GM23338 (cell line): Measurements from ENCODE around the gene PNMA1. TPM values are rescaled to one million over a fixed set of nuclear protein-coding genes. Genes with fewer than 3 reads are reported as not detected.

Experiments used
- ATAC-seq: fragments of 200-7000 bp; cut with Tn5 transposase; 3 replicates; pipeline ENCODE4 v1.9.1; 2020
- DNase-seq: peaks from one replicate; pipeline ENCODE4 v3.0.0-alpha.2; 2015; ENCODE audit warnings: low spot score
- H2AFZ ChIP-seq: fragments of 200-600 bp; sonication (generic); 2 replicates; pipeline ENCODE4 v1.8.0; 2016; ENCODE audit warnings: antibody characterized with exemption, mild to moderate bottlenecking, moderate library complexity
- H3F3A ChIP-seq: fragments of 200-600 bp; sonication (generic); replicated peaks from 2 replicates; pipeline ENCODE4 v1.8.0; 2017; ENCODE audit warnings: antibody characterized with exemption, mixed run types, low read depth
- H3K27ac ChIP-seq: fragments of 200-600 bp; sonication (generic); 2 replicates; pipeline ENCODE4 v1.6.1; 2016; ENCODE audit warnings: low read depth
- H3K27me3 ChIP-seq: fragments of 200-600 bp; sonication (generic); 2 replicates; pipeline ENCODE4 v1.8.0; 2016; ENCODE audit warnings: mild to moderate bottlenecking, mixed run types, moderate library complexity; ENCODE audit not compliant: insufficient read depth
- H3K36me3 ChIP-seq: fragments of 200-600 bp; sonication (generic); 2 replicates; pipeline ENCODE4 v1.8.0; 2016; ENCODE audit warnings: mild to moderate bottlenecking; ENCODE audit not compliant: insufficient read depth
- H3K4me1 ChIP-seq: fragments of 200-600 bp; sonication (generic); 2 replicates; pipeline ENCODE4 v1.8.0; 2016; ENCODE audit warnings: mild to moderate bottlenecking, moderate library complexity; ENCODE audit not compliant: insufficient read depth
- H3K4me2 ChIP-seq: fragments of 200-600 bp; sonication (generic); 2 replicates; pipeline ENCODE4 v1.7.1; 2017; ENCODE audit warnings: mixed run types
- H3K4me3 ChIP-seq: fragments of 200-600 bp; sonication (generic); 2 replicates; pipeline ENCODE4 v1.6.1; 2016; ENCODE audit warnings: mixed run types
- H3K79me2 ChIP-seq: fragments of 200-600 bp; sonication (generic); replicated peaks from 2 replicates; pipeline ENCODE4 v1.8.0; 2017; ENCODE audit warnings: mild to moderate bottlenecking; ENCODE audit not compliant: insufficient read depth
- H3K9me2 ChIP-seq: fragments of 200-600 bp; sonication (generic); 2 replicates; pipeline ENCODE4 v1.8.0; 2017; ENCODE audit not compliant: insufficient read depth
- H4K20me1 ChIP-seq: fragments of 200-600 bp; sonication (generic); replicated peaks from 2 replicates; pipeline ENCODE4 v1.8.0; 2017; ENCODE audit warnings: mild to moderate bottlenecking; ENCODE audit not compliant: insufficient read depth
- H3K27ac Mint-ChIP-seq: 2 replicates; pipeline ENCODE4 v1.8.0; 2020; ENCODE audit warnings: inconsistent platforms, mild to moderate bottlenecking, moderate library complexity, mixed read lengths
- H3K27me3 Mint-ChIP-seq: 3 replicates; pipeline ENCODE4 v1.8.0; 2022; ENCODE audit warnings: low read depth, mild to moderate bottlenecking, moderate library complexity, mixed read lengths, inconsistent platforms; ENCODE audit not compliant: insufficient read depth, poor library complexity
- H3K36me3 Mint-ChIP-seq: 3 replicates; pipeline ENCODE4 v1.8.0; 2021; ENCODE audit warnings: low read depth, mild to moderate bottlenecking, inconsistent platforms, moderate library complexity, mixed read lengths
- H3K4me1 Mint-ChIP-seq: 3 replicates; pipeline ENCODE4 v1.8.0; 2020; ENCODE audit warnings: mild to moderate bottlenecking, inconsistent platforms, mixed read lengths
- H3K4me3 Mint-ChIP-seq: 3 replicates; pipeline ENCODE4 v1.8.0; 2021; ENCODE audit warnings: moderate library complexity, mild to moderate bottlenecking, inconsistent platforms, mixed read lengths
- H3K9me3 Mint-ChIP-seq: 3 replicates; pipeline ENCODE4 v1.8.0; 2020; ENCODE audit warnings: moderate library complexity, mild to moderate bottlenecking, inconsistent platforms, mixed read lengths
- CREB1 ChIP-seq: fragments of 250-450 bp; sonication (Bioruptor Pico); IDR thresholded peaks from 2 replicates; pipeline ENCODE4 v1.5.0; 2020; ENCODE audit warnings: low read depth, mild to moderate bottlenecking, moderate library complexity
- CTCF ChIP-seq, 2 experiments: fragments of 200-600 bp in 1 of 2; sonication (generic) in 1 of 2; conservative IDR thresholded peaks; 2 replicates each; pipeline versions ENCODE4 v1.5.1 to v1.6.1; 2016 to 2017; ENCODE audit warnings: antibody characterized with exemption in 2 of 2, low read depth in 2 of 2, mild to moderate bottlenecking in 2 of 2, moderate library complexity in 1 of 2
- EZH2phosphoT487 ChIP-seq: fragments of 200-600 bp; sonication (generic); IDR thresholded peaks from one replicate; pipeline ENCODE4 v1.8.1; 2018; ENCODE audit warnings: antibody characterized with exemption; ENCODE audit not compliant: unreplicated experiment
- JUNB ChIP-seq: IDR thresholded peaks from one replicate; pipeline ENCODE4 v1.6.1; 2016; ENCODE audit warnings: antibody characterized with exemption; ENCODE audit not compliant: unreplicated experiment
- NANOG ChIP-seq: IDR thresholded peaks from 2 replicates; pipeline ENCODE4 v1.6.1; 2016; ENCODE audit warnings: antibody characterized with exemption, borderline replicate concordance
- POLR2AphosphoS5 ChIP-seq: IDR thresholded peaks from 2 replicates; pipeline ENCODE4 v1.6.1; 2016; ENCODE audit warnings: antibody characterized with exemption, low read depth
- STAT1 ChIP-seq: IDR thresholded peaks from one replicate; pipeline ENCODE4 v1.6.1; 2016; ENCODE audit warnings: antibody characterized with exemption; ENCODE audit not compliant: unreplicated experiment
- ZNF114 ChIP-seq: fragments of 250-450 bp; sonication (Bioruptor Pico); IDR thresholded peaks from 2 replicates; pipeline ENCODE4 v1.5.0; 2020; ENCODE audit warnings: mild to moderate bottlenecking, moderate library complexity
- ZNF331 ChIP-seq: fragments of 250-450 bp; sonication (Bioruptor Pico); IDR thresholded peaks from 2 replicates; pipeline ENCODE4 v1.5.0; 2020; ENCODE audit warnings: low read depth, mild to moderate bottlenecking, moderate library complexity
- microRNA-seq: library from miRNA; unstranded; fragments of <30 nt; microRNA quantifications from one replicate; pipeline ENCODE4, GENCODE V29; 2017
- polyA plus RNA-seq: library from polyadenylated mRNA; unstranded; fragments of >200 nt; fragmentation: Nextera tagmentation; extraction: Ambion mirVana; gene quantifications from 2 replicates; pipeline ENCODE4 v1.2.1, GENCODE V29; 2016
- small RNA-seq: library from RNA; depleted of rRNA; stranded (forward); fragments of <200 nt; gene quantifications from one replicate; pipeline ENCODE3, GENCODE V24; 2014; ENCODE audit warnings: low replicate concordance
- total RNA-seq: library from RNA; depleted of rRNA; stranded (reverse); fragments of >200 nt; shearing (Covaris generic); gene quantifications from 2 replicates; pipeline ENCODE4 v1.2.3, GENCODE V29; 2014; rRNA removed

Gene PNMA1
- total and polyA plus RNA-seq, 2 experiments from 2014 or later, result 18.2 to 32.9 TPM

GRCh38 chr14:73661872-73662271 lies 52.3 kb downstream of the PNMA1 start:
- Mint-ChIP-seq H3K36me3 (peaks cover 9% of the 10 kb centered on the region; the same call in 2 of the 3 replicates), H3K4me3 (no peak overlapping the region), H3K27ac (no peak overlapping the region), H3K27me3 (peaks cover 8% of the 10 kb centered on the region), H3K9me3 (no peaks in the 10 kb centered on the region), H3K4me1 (no peaks in the 10 kb centered on the region)
- TF ChIP-seq CTCF (conservative IDR thresholded peaks at IDR 0.05; ENCODE audit: low read depth in 2 of 2) (no peak), EZH2phosphoT487 (no peak), CREB1 (CRISPR knock-in tag) (no peak), NANOG (no peak), POLR2AphosphoS5 (no peak), JUNB (no peak), ZNF114 (CRISPR knock-in tag) (no peak), ZNF331 (CRISPR knock-in tag) (no peak), STAT1 (no peak)
- Histone ChIP-seq H3K36me3 (no peaks in the 10 kb centered on the region), H3K9me2 (no peaks in the 10 kb centered on the region), H3K27ac (no peak overlapping the region), H3F3A (no peaks in the 10 kb centered on the region), H3K27me3 (no peaks in the 10 kb centered on the region), H3K4me1 (no peaks in the 10 kb centered on the region), H4K20me1 (no peaks in the 10 kb centered on the region), H3K4me2 (no peak overlapping the region), H2AFZ (no peak overlapping the region), H3K4me3 (no peak overlapping the region), H3K79me2 (no peaks in the 10 kb centered on the region)
- DNase-seq (no peak), ATAC-seq (no peak)

Small RNAs within 50 kb of the gene (microRNA-seq; reads per million reads assigned to microRNA genes)
- gene MIR4505, result not detected

Small RNAs within 50 kb of the gene (small RNA-seq; reads per million reads assigned to genes)
- not detected for gene MIR4505

Other genes with a start within 250 kb of the PNMA1 start
- gene RIOX1, start 223.5 kb downstream of the PNMA1 start, total RNA-seq, result 54.2 and 57.3 TPM in 2 replicates
- gene RIOX1, start 223.5 kb downstream of the PNMA1 start, polyA plus RNA-seq, result 21.2 and 24.6 TPM in 2 replicates
- gene ACOT1, start 177.2 kb downstream of the PNMA1 start, total RNA-seq, result 6.0 and 9.2 TPM in 2 replicates
- 3.7 and 5.1 TPM in 2 replicates for gene ACOT1, start 177.2 kb downstream of the PNMA1 start, polyA plus RNA-seq
- gene HEATR4, start 155.4 kb downstream of the PNMA1 start, total RNA-seq, result 0.56 TPM in 1 of 2 replicates, not detected in the other
- 1.6 and 1.7 TPM in 2 replicates for gene HEATR4, start 155.4 kb downstream of the PNMA1 start, polyA plus RNA-seq
- gene ACOT2, start 145.2 kb downstream of the PNMA1 start, total RNA-seq, result 9.1 and 10.7 TPM in 2 replicates
- gene ACOT2, start 145.2 kb downstream of the PNMA1 start, polyA plus RNA-seq, result 9.6 and 9.8 TPM in 2 replicates
- 1.6 and 3.7 TPM in 2 replicates for gene ACOT4, start 122.5 kb downstream of the PNMA1 start, total RNA-seq
- 0.97 and 1.0 TPM in 2 replicates for gene ACOT4, start 122.5 kb downstream of the PNMA1 start, polyA plus RNA-seq
- 0.83 TPM in 1 of 2 replicates, not detected in the other for gene ACOT6, start 101.9 kb downstream of the PNMA1 start, total RNA-seq
- gene ACOT6, start 101.9 kb downstream of the PNMA1 start, polyA plus RNA-seq, result 0.24 and 0.44 TPM in 2 replicates
- 7.6 and 10.6 TPM in 2 replicates for gene DNAL1, start 69.4 kb downstream of the PNMA1 start, total RNA-seq
- gene DNAL1, start 69.4 kb downstream of the PNMA1 start, polyA plus RNA-seq, result 23.6 and 29.3 TPM in 2 replicates
- gene PTGR2, start 137.4 kb upstream of the PNMA1 start, total RNA-seq, result 9.5 and 20.0 TPM in 2 replicates
- gene PTGR2, start 137.4 kb upstream of the PNMA1 start, polyA plus RNA-seq, result 19.9 and 25.4 TPM in 2 replicates
- 20.4 and 31.7 TPM in 2 replicates for gene ZNF410, start 172.5 kb upstream of the PNMA1 start, total RNA-seq
- 8.6 and 10.6 TPM in 2 replicates for gene ZNF410, start 172.5 kb upstream of the PNMA1 start, polyA plus RNA-seq
- 0.04 and 0.28 TPM in 2 replicates for gene FAM161B, start 235.7 kb upstream of the PNMA1 start, total RNA-seq
- gene FAM161B, start 235.7 kb upstream of the PNMA1 start, polyA plus RNA-seq, result 2.3 and 2.8 TPM in 2 replicates
- gene COQ6, start 235.9 kb upstream of the PNMA1 start, total RNA-seq, result 13.8 and 14.9 TPM in 2 replicates
- gene COQ6, start 235.9 kb upstream of the PNMA1 start, polyA plus RNA-seq, result 6.8 and 8.9 TPM in 2 replicates